Fibroblast of lung (primary cell): ENCODE measurements around the gene EIF3B.

Source experiments
- EZH2 ChIP-seq: IDR thresholded peaks from 2 replicates; pipeline ENCODE4 v1.5.1; 2012; ENCODE audit warnings: low read length, control low read depth, mild to moderate bottlenecking; ENCODE audit errors: missing control alignments
- TF ChIP-seq, protein P1 (sequence below), 2 donors: IDR thresholded peaks in 1 of 2; conservative IDR thresholded peaks in 1 of 2; 1 replicate in 1 of 2; 2 replicates in 1 of 2; pipeline ENCODE4 v1.5.1; 2011 to 2012; ENCODE audit warnings: low read length in 2 of 2, control low read depth in 1 of 2, inconsistent platforms in 1 of 2, low read depth in 1 of 2, mild to moderate bottlenecking in 1 of 2

DNA sequence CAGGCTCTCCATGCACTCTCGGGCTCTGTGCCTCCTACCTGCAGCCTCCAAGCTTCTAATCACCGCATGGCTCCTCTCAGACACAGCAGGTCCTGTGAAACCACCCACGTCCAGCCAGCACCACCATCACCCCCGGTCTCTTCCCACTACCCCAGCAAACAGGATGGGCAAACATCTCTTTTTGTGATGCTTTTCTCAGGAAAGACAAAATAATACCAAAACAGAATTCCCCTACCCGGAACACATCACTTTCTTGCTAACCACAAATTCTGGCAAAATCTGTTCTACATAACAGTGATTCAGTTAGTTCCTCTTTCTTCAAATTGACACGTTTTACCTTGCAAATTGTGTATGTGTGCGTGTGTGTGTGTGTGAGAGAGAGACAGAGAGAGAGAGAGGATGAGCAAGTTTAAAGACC, 46.9 kb upstream of the EIF3B start:
- TF ChIP-seq, protein P1, sequence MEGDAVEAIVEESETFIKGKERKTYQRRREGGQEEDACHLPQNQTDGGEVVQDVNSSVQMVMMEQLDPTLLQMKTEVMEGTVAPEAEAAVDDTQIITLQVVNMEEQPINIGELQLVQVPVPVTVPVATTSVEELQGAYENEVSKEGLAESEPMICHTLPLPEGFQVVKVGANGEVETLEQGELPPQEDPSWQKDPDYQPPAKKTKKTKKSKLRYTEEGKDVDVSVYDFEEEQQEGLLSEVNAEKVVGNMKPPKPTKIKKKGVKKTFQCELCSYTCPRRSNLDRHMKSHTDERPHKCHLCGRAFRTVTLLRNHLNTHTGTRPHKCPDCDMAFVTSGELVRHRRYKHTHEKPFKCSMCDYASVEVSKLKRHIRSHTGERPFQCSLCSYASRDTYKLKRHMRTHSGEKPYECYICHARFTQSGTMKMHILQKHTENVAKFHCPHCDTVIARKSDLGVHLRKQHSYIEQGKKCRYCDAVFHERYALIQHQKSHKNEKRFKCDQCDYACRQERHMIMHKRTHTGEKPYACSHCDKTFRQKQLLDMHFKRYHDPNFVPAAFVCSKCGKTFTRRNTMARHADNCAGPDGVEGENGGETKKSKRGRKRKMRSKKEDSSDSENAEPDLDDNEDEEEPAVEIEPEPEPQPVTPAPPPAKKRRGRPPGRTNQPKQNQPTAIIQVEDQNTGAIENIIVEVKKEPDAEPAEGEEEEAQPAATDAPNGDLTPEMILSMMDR (conservative IDR thresholded peaks at IDR 0.05 in 1 of 2, IDR thresholded peaks at IDR 0.05 in 1 of 2; ENCODE audit: low read depth in 1 of 2, low read length in 2 of 2): no peak
- TF ChIP-seq EZH2: no peak
